Erythroblast (primary cell): Measurements from ENCODE around the gene TGFBR2.

Experiments
- GATA1 ChIP-seq: IDR thresholded peaks from 2 replicates; pipeline ENCODE4 v1.6.1; 2011; ENCODE audit warnings: low read depth, mild to moderate bottlenecking, control low read depth, low read length, moderate library complexity
- POLR2A ChIP-seq: IDR thresholded peaks from 2 replicates; pipeline ENCODE4 v1.6.1; 2011; ENCODE audit warnings: mild to moderate bottlenecking, low read length

GRCh38 chr3:30645077-30645476, 38.7 kb downstream of the TGFBR2 start:
- TF ChIP-seq POLR2A: no peak
- TF ChIP-seq GATA1: no peak
